ENCODE results near the gene SSU72. TPM values are rescaled to one million over a fixed set of nuclear protein-coding genes. Genes with fewer than 3 reads are reported as not detected.
"Not testable (repeated sequence)": the region's sequence is repeated elsewhere in the genome, so short reads cannot be mapped to it uniquely, and the experiment has no call there.

The SSU72 gene
- polyA plus RNA-seq, 3 donors: 63.1 to 139 (median 133) TPM

DNA sequence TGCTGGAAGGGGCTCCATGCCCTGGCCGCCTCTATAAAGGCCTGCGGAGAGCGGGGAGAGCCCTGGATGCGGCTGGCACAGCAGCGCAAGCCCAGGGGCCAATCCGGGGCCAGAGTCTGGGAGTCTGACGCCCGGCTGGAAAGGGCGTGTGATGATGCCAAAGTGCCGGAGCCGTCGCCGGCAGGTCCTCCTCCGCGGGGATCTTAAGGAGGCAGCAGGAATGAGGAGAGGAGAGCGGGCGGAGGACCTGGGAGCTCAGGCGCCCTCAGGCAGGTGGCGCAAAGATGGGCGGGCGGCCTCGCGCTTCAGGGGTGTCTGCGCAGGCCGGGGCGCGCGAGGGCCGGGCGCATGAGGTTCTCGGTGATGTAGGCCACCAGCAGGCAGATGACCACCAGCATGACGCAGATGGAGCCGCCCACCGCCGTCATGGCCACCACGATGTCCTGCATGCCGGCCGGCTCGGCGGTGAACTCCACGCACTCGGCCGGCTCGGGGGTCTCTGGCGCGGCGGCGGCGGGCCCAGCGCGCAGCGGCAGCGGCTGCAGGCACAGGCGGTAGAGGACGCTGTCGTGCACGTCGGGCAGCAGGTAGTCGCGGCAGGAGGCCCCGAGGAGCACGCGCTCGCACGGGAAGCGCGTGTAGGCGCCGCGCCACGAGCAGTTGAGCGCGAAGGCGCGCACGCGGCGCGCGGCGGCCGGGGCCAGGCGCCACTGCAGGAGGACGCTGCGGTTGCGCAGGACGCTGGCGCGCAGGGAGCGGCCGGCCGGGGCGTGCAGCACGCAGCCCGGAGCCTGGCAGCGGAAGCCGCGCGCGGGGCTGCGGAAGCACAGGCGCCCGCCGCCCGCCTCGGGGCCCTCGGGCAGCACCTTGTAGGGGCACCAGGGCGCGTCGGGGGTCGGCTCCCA is 24.6 kb upstream of the SSU72 start:
- WGBS, 3 donors: 11 to 23% (median 14%) methylated on average over 91 to 111 of the region's 111 CpGs
- H3K27ac ChIP-seq (ENCODE audit: low read depth, low read length): no peak overlapping the region

DNA sequence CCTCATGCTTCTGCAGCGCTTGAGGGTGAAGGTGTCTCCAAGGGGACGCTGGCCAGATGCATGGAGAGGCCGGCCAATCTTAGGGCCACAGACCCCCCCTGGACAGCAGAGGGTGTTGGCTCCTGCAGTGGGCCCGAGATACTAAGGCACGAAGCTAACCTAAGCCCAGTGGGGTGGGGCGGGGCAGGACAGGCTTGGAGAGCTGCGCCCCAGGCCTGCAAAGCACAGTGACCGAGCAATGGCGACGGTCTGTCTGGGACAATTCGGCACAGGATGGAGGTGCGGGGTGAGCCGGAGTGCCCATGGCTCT is 24.0 kb upstream of the SSU72 start:
- WGBS, 3 donors: 84 to 86% (median 86%) methylated on average over 13 of the region's 13 CpGs
- H3K27ac ChIP-seq (ENCODE audit: low read depth, low read length): no peak overlapping the region

DNA sequence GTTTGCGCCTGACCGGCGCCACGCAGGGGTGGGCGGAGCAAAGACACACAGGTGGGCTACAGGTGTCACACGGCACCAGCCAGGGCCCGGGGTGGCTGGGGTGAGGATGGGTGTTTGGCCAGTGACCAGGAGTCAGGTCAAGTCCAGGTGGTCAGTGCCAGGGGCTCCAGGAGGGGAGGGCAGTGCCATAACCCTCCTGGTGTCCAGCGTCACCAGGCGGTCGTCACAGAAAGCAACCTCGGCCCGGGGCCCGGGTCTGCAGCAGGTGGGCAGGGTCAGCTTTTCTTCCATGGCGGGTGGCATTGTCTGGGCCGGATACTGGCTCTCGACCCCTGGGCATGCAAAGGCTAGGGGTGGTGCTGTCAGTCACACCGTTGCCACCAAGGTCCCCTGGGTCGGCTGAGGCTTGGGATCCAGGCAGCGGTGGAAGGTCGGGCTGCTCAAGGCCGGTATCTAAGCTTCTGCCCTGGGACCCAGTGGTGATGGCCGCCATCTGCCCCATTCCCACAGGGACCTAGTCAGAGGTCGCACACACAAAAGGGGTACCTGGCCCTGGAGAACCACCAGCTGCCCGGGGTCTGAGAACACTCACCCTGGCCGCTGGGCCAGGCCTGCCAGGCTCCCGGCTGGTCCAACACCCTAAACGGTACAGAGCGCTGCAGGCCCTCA is 23.5 kb upstream of the SSU72 start:
- 60 to 85% (median 81%) methylated on average over 26 to 28 of the region's 28 CpGs for whole genome bisulfite sequencing, 3 donors

DNA sequence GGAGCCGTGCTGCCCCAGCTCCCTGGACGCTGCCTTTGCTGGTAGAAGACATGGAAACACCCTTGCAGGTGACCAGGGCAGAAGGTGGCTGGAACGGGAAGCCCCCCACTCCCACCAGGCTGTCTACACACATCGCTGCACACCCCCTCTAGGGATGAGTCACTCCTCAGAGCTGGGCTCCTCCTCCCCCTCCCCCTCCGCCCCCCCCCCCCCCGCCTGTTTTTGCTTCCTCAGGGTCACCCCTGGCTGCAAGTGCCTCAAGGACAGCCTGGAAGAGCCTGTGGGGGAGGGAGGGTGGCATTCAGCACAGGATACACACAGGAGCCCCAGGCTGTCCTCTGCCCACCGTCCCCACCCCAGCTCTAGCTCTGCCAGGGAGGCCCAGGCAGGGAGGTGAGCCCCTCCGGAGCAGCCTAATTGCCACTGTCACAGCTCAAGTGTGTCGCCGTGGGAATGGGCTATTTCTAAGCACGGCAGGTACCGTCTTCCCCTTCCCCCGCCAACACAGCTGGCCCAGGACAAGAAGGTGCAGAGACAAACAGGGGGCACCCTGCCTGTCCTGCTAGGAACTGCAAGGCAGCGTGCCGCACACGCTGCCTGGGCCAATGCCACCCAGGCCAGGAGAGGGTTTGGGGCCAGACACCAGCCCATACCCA is 22.7 kb upstream of the SSU72 start:
- no peak overlapping the region for H3K27ac ChIP-seq (ENCODE audit: low read depth, low read length)
- 18 to 29% (median 23%) methylated on average over 14 to 16 of the region's 16 CpGs for WGBS, 3 donors

More for the DNA sequence above, 23.5 kb upstream of the SSU72 start:
- no peak overlapping the region for H3K27ac ChIP-seq (ENCODE audit: low read depth, low read length)

DNA sequence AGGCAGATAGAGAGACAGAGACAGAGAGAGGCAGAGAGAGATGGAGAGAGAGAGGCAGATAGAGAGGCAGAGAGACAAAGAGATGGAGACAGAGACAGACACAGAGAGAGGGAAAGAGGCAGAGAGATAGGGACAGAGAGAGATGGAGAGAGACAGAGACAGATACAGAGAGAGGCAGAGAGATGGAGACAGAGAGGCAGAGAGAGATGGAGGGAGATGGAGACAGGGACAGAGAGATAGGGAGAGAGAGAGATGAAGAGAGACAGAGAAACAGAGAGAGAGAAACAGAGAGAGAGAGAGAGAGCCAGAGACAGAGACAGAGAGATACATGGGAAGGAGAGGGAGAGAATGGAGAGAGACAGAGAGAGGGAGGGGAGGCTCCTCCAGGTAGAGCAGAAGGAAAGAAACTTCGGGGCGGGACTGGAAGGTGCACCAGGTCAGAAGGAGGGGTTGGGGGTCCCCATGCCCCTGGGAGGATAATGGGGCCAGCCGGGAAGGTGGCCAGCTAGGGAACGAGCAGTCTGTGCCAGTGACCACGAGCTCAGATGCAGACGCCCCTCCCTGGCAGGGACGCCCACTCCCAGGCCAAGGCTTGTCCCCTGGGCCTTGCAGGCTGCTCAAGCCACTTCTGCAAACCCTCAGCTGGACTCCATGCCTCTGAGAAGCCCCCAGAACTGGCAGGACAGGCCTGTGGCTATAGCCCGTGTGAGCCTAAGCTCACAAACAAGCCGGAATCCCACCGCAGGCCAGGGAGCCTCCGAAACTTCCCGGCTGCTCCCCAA is 22.0 kb upstream of the SSU72 start:
- WGBS, 3 donors: 25 to 50% (median 37%) methylated on average over 12 of the region's 12 CpGs
- no peak overlapping the region for H3K27ac ChIP-seq (ENCODE audit: low read depth, low read length)

DNA sequence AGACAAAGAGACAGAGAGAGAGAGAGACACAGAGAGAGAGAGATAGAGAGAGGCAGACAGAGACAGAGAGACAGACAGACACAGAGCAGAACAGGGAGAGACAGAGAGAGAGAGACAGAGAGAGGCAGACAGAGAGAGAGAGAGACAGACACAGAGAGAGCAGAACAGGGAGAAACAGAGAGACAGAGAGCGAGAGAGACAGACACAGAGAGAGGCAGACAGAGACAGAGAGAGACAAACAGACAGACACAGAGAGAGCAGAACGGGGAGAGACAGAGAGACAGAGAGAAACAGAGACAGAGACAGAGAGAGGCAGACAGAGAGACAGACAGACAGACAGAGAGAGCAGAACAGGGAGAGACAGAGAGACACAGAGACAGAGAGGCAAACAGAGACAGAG is 20.7 kb upstream of the SSU72 start:
- WGBS, 3 donors: 85 to 89% (median 86%) methylated on average over 2 of the region's 2 CpGs
- not testable (repeated sequence) for H3K27ac ChIP-seq (ENCODE audit: low read depth, low read length)

DNA sequence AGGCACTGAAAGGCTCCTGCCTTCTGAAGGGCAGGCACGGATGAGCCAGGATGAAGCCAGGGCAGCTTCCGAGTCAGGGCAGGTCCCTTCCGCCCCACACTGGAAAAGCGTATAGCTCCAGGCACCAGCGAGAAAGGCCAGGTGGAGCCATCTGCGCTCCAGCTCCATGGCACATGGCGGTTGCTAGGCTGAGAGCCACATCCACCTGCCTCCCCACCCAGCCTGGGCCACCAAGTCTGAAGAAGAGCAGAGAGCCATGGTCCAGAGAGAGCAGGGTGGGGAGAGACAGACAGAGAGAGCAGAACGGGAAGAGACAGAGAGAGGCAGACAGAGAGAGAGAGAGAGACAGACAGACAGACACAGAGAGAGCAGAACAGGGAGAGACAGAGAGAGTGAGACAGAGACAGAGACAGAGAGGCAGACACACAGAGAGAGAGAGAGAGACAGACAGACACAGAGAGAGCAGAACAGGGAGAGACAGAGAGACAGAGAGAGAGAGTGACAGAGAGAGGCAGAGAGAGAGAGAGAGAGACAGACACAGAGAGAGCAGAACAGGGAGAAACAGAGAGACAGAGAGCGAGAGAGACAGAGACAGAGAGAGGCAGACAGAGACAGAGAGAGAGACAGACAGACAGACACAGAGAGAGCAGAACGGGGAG is 20.1 kb upstream of the SSU72 start:
- no peak overlapping the region for H3K27ac ChIP-seq (ENCODE audit: low read depth, low read length)
- 63 to 64% (median 63%) methylated on average over 10 of the region's 10 CpGs for WGBS, 3 donors

DNA sequence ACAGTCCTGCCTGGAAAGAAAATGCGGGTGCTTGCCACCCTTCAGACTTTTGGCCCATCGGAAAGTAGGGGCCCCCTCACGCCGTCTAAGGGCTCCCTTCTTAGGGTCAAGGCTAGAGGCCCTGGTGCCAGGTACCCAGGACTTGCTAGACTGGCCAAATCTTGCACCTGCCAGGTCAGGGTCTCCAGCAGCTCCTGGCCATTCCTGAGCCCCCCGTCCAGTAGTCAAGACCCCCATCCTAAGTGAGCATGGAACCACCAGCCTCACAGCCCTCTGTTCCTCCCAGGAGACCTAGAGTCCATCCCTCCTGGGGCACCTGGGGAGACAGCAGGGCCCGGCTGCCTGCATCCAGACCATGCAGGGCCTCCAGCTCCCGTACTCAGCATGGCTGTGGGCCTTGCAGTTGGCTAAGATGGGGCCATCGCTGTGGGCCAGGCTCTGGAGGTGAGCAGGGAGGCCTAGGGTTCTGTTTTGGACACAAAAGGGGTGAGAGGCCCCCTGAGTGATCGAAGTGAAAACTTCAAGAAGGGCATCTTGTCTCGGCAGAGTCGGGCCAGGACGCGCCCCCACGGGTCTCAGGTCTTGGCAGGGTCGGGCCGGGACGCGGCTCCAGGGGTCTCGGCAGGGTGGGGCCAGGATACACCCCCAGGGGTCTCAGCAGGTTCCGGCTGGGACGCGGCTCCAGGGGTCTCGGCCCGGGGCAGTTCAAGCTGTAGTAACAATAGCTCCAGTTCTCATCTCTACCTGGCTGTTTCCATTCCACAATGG is 19.4 kb upstream of the SSU72 start:
- 78 to 87% (median 86%) methylated on average over 24 of the region's 24 CpGs for WGBS, 3 donors
- H3K27ac ChIP-seq (ENCODE audit: low read depth, low read length): no peak overlapping the region

DNA sequence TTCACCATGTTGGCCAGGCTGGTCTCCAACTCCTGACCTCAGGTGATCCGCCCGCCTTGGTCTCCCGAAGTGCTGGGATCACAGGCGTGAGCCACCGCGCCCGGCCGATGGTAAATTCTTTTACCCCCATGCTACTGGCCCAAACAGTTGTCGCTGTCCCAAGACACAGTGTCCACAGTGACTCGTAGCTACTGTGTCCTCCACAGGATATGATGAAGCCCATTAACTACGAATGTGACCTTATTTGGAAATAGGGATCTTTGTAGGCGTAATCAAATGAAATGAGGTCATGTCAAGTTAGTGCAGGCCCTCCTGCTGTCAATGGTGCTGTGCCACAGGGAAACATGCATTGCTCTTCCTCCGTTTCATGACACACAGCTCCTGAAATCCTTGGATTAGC is 16.8 kb upstream of the SSU72 start:
- H3K27ac ChIP-seq (ENCODE audit: low read depth, low read length): no peak overlapping the region
- 85 to 91% (median 88%) methylated on average over 11 to 13 of the region's 13 CpGs for WGBS, 3 donors

DNA sequence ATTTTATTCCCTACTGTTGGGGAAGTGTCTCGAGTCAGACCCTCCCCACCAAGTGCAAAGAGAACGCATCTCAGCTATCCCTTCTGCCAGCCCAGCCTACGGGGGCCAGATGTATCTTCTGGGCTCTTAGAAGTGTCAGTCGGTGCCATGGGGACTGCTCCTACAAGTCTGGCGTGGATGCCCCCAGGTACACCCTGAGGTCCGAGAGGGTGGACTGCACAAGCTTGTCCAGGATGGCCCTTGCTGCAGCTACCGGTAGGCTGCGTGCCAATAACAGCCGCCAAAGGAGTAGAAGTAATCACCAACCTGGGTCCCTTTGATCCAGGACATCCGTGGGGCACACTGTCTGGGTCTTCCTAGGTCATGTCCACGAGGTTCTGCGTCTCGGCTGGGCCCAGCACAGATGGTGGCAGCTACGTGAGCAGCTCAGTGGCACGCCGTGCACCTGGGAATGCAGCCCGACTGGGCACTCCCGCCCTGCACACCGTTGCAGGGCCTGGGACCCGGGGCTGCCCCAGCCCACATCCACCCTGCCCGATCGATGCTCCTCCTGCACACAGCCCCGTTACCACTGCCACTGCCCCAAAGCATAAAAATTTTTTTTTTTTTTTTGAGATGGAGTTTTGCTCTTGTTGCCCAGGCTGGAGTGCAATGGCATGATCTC is 8.8 kb upstream of the SSU72 start:
- 82 to 86% (median 84%) methylated on average over 23 of the region's 23 CpGs for WGBS, 3 donors
- H3K27ac ChIP-seq (ENCODE audit: low read depth, low read length): no peak overlapping the region

DNA sequence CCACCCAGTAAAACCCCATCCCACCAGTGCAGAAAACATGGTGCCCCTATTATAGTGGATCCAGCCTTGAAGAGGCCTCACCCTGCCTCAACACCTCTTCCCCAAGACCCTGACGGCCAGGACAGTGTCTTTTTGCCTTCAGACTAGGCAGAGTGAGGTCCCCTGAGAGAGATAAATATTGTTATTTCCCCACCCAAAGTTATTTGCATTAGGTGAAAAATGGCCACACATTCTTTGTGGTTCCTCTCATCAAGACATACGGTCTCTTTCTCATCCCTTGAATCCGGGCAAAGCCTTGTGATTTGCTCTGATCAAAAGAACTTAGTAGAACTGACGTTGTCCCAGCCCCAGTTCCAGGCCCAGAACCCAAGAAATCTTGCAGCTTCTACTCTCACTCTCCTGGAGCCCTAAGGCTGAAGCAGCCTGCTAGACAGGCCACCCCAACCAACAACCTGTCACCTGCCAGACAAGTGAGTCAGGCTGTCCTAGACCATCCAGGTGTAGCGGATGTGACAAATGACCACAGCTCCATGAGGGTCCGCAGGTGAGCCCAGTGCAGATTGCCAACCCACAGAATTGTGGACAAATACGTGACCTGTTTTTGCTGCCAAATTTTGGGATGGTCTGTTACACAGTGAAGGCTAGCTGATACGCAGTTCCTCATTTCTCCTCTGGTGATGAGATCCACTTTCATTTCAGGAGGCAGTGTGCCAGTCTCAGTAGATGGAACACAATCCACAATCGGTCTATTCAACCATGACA is 8.1 kb upstream of the SSU72 start:
- H3K27ac ChIP-seq (ENCODE audit: low read depth, low read length): no peak overlapping the region
- WGBS, 3 donors: 66 to 74% (median 71%) methylated on average over 9 of the region's 9 CpGs

DNA sequence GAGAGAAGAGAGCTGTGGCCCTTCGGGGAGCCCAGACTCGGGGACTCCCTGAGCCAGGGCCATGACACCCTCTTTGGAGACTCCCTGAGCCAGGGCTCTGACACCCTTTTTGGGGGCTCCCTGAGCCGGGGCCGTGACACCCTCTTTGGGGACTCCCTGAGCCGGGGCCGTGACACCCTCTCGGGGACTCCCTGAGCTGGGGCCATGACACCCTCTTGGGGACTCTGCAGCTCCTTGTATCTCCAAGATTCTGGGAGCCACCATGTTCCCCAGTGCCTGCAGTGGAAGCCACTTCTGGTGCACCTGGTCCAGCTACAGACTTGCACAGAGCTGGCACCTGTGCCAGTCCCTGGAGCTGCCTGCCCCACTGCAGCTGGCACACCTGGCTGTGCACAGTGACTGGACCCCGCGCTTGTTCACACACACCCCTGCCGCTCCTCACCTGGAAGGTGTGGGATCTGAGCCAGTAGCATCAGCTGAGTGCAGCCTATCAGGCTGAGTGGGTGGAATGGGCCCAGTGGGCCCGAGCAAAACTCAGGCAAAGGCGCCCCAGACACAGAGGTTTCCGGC is 3.8 kb upstream of the SSU72 start:
- 79 to 87% (median 82%) methylated on average over 11 to 13 of the region's 13 CpGs for WGBS, 3 donors
- no peak overlapping the region for H3K27ac ChIP-seq (ENCODE audit: low read depth, low read length)

DNA sequence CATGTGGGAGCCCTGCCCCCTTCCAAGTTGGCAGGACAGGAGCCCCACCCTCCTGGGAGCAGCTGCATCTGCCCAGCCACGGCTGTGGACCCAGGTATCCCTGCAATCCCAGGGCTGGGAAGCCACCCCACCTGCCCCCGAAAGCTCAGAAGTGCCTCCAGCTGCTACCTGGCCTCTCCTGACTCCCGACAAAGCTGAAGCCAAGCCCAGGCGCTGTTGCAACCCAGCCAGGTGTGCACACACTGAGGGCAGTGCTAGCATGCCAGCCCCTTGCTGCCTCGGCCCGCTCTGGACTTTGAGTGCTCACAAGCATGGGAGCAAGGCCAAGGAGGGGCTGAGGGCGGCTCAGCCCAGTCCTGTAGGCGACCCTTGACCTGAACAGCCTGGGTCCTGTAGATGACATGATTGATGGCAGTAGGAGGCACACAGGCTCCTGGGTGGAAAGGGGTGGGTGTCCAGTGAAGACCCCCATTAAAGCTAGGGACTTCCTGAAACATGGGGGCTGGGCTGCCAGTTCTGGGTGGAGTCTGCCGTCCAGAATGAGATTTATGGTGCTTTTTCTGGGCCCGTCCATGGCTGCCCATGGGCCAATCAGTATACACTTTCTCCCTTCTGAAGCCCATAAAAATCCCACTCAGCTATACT is 2.8 kb upstream of the SSU72 start:
- no peak overlapping the region for H3K27ac ChIP-seq (ENCODE audit: low read depth, low read length)
- 35 to 57% (median 53%) methylated on average over 10 of the region's 10 CpGs for WGBS, 3 donors

DNA sequence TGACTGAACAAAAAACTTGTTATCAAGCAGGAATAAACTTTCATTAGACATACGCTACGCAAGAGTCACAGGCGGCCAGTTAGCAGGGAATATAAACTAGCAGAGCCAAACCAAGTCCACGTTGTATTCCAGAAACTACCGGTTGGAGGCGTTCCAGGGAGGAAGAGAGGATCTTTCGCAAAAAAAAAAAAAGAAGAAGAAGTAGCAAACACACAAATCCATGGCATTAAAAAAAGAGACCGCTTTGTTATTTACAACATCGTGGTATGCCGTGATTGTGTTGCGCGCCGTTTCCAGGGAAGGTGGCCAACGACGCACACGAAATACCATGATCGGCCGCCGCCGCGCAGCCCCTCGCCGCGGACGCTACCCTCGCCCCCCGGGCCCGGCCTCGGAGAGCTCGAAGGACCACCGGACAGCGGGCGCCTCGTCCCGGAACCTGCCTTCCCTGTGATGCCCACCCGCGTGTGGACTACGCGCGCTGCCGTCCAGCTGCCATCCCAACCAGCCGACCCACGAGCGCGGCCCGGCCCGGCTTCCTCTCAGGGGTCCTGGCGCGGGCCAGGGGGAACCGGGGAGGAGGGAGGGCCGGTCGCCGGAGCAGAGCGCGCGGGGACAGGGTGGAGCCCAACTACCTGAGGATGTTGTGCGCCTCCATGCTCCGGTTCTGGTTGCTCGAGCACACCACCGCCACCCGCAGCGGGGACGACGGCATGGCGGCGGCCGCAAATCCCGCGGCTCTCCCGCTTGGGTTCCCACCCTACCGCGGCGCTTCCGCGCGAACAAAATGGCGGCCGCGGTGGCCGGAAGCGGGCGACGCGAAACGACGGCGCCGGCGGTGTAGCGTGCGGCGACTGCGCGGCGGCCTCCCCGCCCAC is 581 bp downstream of the SSU72 start:
- 0 to 1% (median 1%) methylated on average over 79 to 96 of the region's 96 CpGs for WGBS, 3 donors
- peak overlapping the region; percentile 95 for H3K27ac ChIP-seq (ENCODE audit: low read depth, low read length)

DNA sequence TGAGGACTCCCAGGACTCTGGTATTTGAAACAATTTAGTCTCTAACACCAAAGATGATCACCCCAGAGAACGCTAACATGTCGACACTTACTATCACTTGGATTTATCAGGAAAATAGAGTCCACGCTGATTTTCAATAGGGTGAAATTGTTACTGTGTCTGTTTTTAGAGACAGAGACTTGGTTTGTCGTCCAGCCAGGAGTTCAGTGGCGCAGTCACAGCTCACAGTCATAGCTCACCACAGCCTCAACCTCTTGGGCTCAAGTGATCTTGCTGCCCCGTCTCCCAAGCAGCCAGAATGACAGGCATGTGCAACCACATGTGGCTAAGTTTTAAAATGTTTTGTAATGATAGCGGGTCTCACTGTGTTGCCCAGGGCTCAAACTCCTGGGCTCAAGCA is 5.3 kb downstream of the SSU72 start:
- H3K27ac ChIP-seq (ENCODE audit: low read depth, low read length): no peak overlapping the region
- 70 to 82% (median 78%) methylated on average over 7 of the region's 7 CpGs for WGBS, 3 donors
